GM12801 (cell line): ENCODE data around the gene SLC17A7.

Source experiments
- CTCF ChIP-seq: IDR thresholded peaks from one replicate; pipeline ENCODE4 v1.5.1; 2011; ENCODE audit warnings: control low read depth; ENCODE audit not compliant: insufficient read length; ENCODE audit errors: extremely low read depth

The SLC17A7 gene

GRCh38 chr19:49465371-49465770, 24.0 kb upstream of the SLC17A7 start:
- no peak for TF ChIP-seq CTCF

DNA sequence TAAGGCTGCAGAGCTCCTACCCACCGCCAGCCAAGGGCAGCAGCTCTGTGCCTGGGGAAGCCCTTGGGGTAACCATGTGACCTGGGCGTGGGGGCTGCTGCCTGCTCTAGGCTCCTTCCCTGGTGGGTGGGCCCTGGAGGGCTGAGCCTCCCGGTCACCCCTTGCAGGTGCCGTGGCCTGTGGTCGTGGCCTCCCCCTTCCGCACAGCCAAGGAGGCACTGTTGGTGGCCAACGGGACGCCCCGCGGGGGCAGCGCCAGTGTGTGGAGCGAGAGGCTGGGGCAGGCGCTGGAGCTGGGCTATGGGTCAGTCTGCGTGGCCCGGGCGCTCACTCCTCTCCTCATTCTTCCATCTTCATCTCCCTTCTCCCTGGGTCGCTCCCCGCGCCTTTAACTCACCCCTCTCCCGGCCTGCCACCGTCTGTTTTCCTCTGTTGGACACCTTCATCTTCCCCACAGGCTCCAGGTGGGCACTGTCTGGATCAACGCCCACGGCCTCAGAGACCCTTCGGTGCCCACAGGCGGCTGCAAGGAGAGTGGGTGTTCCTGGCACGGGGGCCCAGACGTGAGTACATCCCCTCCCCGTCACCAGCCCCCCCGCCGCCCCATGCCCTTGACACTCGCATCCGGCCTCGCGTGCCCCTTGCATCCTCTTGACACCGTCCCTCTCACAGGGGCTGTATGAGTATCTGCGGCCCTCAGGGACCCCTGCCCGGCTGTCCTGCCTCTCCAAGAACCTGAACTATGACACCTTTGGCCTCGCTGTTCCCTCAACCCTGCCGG, 22.8 kb upstream of the SLC17A7 start:
- no peak for TF ChIP-seq CTCF

GRCh38 chr19:49462492-49462891, 21.2 kb upstream of the SLC17A7 start:
- no peak for TF ChIP-seq CTCF

GRCh38 chr19:49461656-49462055, 20.3 kb upstream of the SLC17A7 start:
- no peak for TF ChIP-seq CTCF

GRCh38 chr19:49459388-49459787, 18.1 kb upstream of the SLC17A7 start:
- no peak for TF ChIP-seq CTCF

- no peak for TF ChIP-seq CTCF
Observed at GRCh38 chr19:49458567-49458903, 17.2 kb upstream of the SLC17A7 start.

DNA sequence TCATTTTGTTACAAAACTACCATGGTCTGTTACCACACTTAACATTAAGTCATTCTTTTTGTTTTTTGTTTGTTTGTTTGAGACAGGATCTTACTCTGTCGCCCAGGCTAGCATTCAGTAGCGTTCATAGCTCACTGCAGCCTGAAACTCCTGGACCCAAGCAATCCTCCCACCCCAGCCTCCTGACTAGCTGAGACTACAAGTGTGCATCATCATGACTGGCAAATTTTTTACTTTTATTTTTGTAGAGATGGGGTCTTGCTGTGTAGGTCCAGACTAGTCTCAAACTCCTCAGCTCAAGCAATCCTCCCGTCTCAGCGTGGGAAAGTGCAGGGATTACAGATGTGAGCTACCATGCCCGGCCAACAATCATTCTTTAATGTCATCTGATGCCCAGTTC, 15.0 kb upstream of the SLC17A7 start:
- no peak for TF ChIP-seq CTCF

DNA sequence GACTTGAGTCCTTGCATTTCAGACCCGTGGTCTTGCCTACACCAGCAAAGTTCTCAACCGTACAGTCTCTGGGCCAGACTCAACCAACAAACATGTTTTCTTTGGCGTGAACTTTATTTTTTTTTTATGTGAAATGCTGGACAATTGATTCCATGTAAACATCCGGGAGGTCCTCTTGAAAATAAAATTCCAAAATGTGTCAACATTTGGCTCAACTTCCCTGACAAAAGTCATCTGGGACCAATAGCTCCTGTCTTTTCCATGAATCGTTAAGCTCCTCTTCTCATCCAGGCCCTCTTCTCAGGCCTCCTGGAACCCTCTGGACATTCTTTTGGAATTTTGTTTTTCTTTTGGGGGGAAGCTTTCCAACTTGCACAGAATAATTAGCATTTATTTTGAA, 14.4 kb upstream of the SLC17A7 start:
- TF ChIP-seq CTCF: no peak
